ENCODE measurements around the gene FNDC3B.

DNA sequence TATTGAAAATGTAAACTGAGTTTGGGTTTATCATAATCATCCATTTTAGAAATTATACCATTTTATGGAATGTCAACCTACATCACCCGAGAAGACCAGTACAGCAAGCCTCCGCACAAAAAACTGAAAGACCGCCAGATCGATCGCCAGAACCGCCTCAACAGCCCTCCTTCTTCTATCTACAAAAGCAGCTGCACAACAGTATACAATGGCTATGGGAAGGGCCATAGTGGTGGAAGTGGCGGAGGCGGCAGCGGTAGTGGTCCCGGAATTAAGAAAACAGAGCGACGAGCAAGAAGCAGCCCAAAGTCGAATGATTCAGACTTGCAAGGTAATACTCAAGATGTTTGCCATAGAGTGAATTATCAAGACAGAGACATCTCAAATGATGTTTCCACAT lies 211.8 kb downstream of the FNDC3B start:
- TF ChIP-seq, protein P1, sequence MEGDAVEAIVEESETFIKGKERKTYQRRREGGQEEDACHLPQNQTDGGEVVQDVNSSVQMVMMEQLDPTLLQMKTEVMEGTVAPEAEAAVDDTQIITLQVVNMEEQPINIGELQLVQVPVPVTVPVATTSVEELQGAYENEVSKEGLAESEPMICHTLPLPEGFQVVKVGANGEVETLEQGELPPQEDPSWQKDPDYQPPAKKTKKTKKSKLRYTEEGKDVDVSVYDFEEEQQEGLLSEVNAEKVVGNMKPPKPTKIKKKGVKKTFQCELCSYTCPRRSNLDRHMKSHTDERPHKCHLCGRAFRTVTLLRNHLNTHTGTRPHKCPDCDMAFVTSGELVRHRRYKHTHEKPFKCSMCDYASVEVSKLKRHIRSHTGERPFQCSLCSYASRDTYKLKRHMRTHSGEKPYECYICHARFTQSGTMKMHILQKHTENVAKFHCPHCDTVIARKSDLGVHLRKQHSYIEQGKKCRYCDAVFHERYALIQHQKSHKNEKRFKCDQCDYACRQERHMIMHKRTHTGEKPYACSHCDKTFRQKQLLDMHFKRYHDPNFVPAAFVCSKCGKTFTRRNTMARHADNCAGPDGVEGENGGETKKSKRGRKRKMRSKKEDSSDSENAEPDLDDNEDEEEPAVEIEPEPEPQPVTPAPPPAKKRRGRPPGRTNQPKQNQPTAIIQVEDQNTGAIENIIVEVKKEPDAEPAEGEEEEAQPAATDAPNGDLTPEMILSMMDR (IDR thresholded peaks at IDR 0.05; ENCODE audit: insufficient read depth, low read length, poor library complexity, severe bottlenecking) = no peak
- no peak for TF ChIP-seq EZH2phosphoT487 (conservative IDR thresholded peaks at IDR 0.05; ENCODE audit: low read length)

Data from SU-DHL-6 (cell line).